Measurements from ENCODE around the gene GPATCH8. TPM values are rescaled to one million over a fixed set of nuclear protein-coding genes. Genes with fewer than 3 reads are reported as not detected.

The GPATCH8 gene
- total and polyA plus RNA-seq, 10 of the 15 experiments (the other 5 are each of a cell fraction or from before 2014, with no cell fraction given): 11.7 to 45.1 (median 21.3) TPM

- no peak for DNase-seq (ENCODE audit: low read depth, low spot score)
- no peak for TF ChIP-seq NFYA (IDR thresholded peaks at IDR 0.05; ENCODE audit: borderline replicate concordance, low read depth, low read length)
- TF ChIP-seq REST (IDR thresholded peaks at IDR 0.05; ENCODE audit: low read depth, low read length): no peak
- TF ChIP-seq ZNF207 (IDR thresholded peaks at IDR 0.05; ENCODE audit: borderline replicate concordance): no peak
- no peak for TF ChIP-seq HDGF (IDR thresholded peaks at IDR 0.05)
- no peak for TF ChIP-seq NRF1 (conservative IDR thresholded peaks at IDR 0.05; ENCODE audit: low read depth, low read length)
- TF ChIP-seq E2F4 (IDR thresholded peaks at IDR 0.05; ENCODE audit: low read depth, low read length): no peak
- no peak for TF ChIP-seq BCL11A (IDR thresholded peaks at IDR 0.05; ENCODE audit: low read depth, low read length)
- no peak for TF ChIP-seq NFXL1 (IDR thresholded peaks at IDR 0.05; ENCODE audit: borderline replicate concordance)
- no peak for TF ChIP-seq IRF3 (IDR thresholded peaks at IDR 0.05)
- TF ChIP-seq ATF3 (IDR thresholded peaks at IDR 0.05; ENCODE audit: borderline replicate concordance, extremely low read depth, low read depth, low read length): no peak
- no peak for TF ChIP-seq HDAC6 (IDR thresholded peaks at IDR 0.05; ENCODE audit: unreplicated experiment)
- TF ChIP-seq RAD21 (IDR thresholded peaks at IDR 0.05; ENCODE audit: insufficient read depth, low read depth, low read length): no peak
- TF ChIP-seq PKNOX1 (IDR thresholded peaks at IDR 0.05): no peak
- TF ChIP-seq PRDM15 (CRISPR knock-in tag; IDR thresholded peaks at IDR 0.05): no peak
These were observed 36.9 kb downstream of the GPATCH8 start for GRCh38 chr17:44466339-44466738.

More at GRCh38 chr17:44466339-44466738, 36.9 kb downstream of the GPATCH8 start:
- SMC1A ChIA-PET (ENCODE audit: uncharacterized antibody, unreplicated experiment): interaction anchor here (1.2 kb wide), 1 partner anchor 12 kb away, joined by 5 read pairs; no protein-coding TSS in a partner anchor
- Histone ChIP-seq H3K36me3 (ENCODE audit: control insufficient read depth in 2 of 2, insufficient read depth in 2 of 2, low read length in 1 of 2) (peaks cover 2 to 6% of the 10 kb centered on the region in 2 experiments; a peak in 2 of 4 replicates), H3K79me2 (ENCODE audit: control insufficient read depth, insufficient read depth, low read length) (peaks cover 29% of the 10 kb centered on the region), H3K27me3 (replicated peaks in 1 of 2; ENCODE audit: control insufficient read depth in 2 of 2, insufficient read depth in 2 of 2, low read length in 1 of 2) (no peaks in the 10 kb centered on the region), H4K20me1 (ENCODE audit: control insufficient read depth, insufficient read depth) (no peaks in the 10 kb centered on the region; the same call in 1 of the 2 replicates), H3K27ac (ENCODE audit: control insufficient read depth, insufficient read depth) (no peak overlapping the region), H3K9ac (ENCODE audit: control insufficient read depth, insufficient read depth, low read length) (no peak overlapping the region), H3K4me1 (ENCODE audit: control insufficient read depth, insufficient read depth, low read length) (no peaks in the 10 kb centered on the region), H3K9me3 (replicated peaks; ENCODE audit: control insufficient read depth, insufficient read depth, low read length) (no peaks in the 10 kb centered on the region; the same call in 2 of the 3 replicates), H2AFZ (ENCODE audit: control insufficient read depth, low read depth, low read length) (no peak overlapping the region), H3K4me3 (no peak overlapping the region), H3K4me2 (ENCODE audit: control insufficient read depth, insufficient read depth) (no peak overlapping the region)
- POLR2A ChIA-PET: no interaction called here
- CTCF ChIA-PET: no interaction called here
- no peak for FAIRE-seq
- in situ Hi-C loops (cut with MboI): no loop called here
- RAD21 ChIA-PET (ENCODE audit: unreplicated experiment): no interaction called here
- ATAC-seq: no peak
- no TSS peak for BruUV-seq (replicated peaks)
- intact Hi-C loops (cut with micrococcal nuclease; ENCODE audit: unreplicated experiment): no loop called here

Measured in GM12878 (cell line).